ENCODE results near the gene TAMM41.
A peak's percentile ranks its signal among the peaks of the same experiment; 100 is the strongest.

Gene TAMM41

GRCh38 chr3:11829416-11829815 lies 17.3 kb downstream of the TAMM41 start:
- no peaks in the 10 kb centered on the region for H3K27me3 Mint-ChIP-seq (ENCODE audit: low read depth)
- H3K4me3 Mint-ChIP-seq: no peak overlapping the region
- H3K27ac Mint-ChIP-seq: no peak overlapping the region
- peaks cover 34% of the 10 kb centered on the region for H3K36me3 Mint-ChIP-seq (ENCODE audit: low read depth)
- H3K4me1 Mint-ChIP-seq (ENCODE audit: low read depth): peaks cover 7% of the 10 kb centered on the region
- H3K9me3 Mint-ChIP-seq: no peaks in the 10 kb centered on the region

- Mint-ChIP-seq H3K9me3 (no peaks in the 10 kb centered on the region), H3K27me3 (ENCODE audit: low read depth) (no peaks in the 10 kb centered on the region), H3K36me3 (ENCODE audit: low read depth) (peaks cover 37% of the 10 kb centered on the region), H3K4me3 (no peak overlapping the region), H3K4me1 (ENCODE audit: low read depth) (peaks cover 7% of the 10 kb centered on the region), H3K27ac (no peak overlapping the region)
These were observed 19.9 kb downstream of the TAMM41 start for GRCh38 chr3:11826628-11827265.

- H3K27me3 Mint-ChIP-seq (ENCODE audit: low read depth): no peaks in the 10 kb centered on the region
- H3K9me3 Mint-ChIP-seq: no peaks in the 10 kb centered on the region
- no peak overlapping the region for H3K27ac Mint-ChIP-seq
- peaks cover 38% of the 10 kb centered on the region for H3K36me3 Mint-ChIP-seq (ENCODE audit: low read depth)
- no peak overlapping the region for H3K4me3 Mint-ChIP-seq
- peaks cover 13% of the 10 kb centered on the region for H3K4me1 Mint-ChIP-seq (ENCODE audit: low read depth)
These were observed 21.4 kb downstream of the TAMM41 start for GRCh38 chr3:11825301-11825700.

- peak overlapping the region; percentile 38 for H3K4me3 Mint-ChIP-seq
- peaks cover 34% of the 10 kb centered on the region for H3K36me3 Mint-ChIP-seq (ENCODE audit: low read depth)
- H3K27me3 Mint-ChIP-seq (ENCODE audit: low read depth): no peaks in the 10 kb centered on the region
- H3K9me3 Mint-ChIP-seq: no peaks in the 10 kb centered on the region
- peak overlapping the region; percentile 73 for H3K27ac Mint-ChIP-seq
- H3K4me1 Mint-ChIP-seq (ENCODE audit: low read depth): peaks cover 7% of the 10 kb centered on the region
These were observed 26.1 kb downstream of the TAMM41 start for GRCh38 chr3:11820531-11821041.

- no peaks in the 10 kb centered on the region for H3K9me3 Mint-ChIP-seq
- H3K27ac Mint-ChIP-seq: no peak overlapping the region
- peaks cover 7% of the 10 kb centered on the region for H3K4me1 Mint-ChIP-seq (ENCODE audit: low read depth)
- peaks cover 37% of the 10 kb centered on the region for H3K36me3 Mint-ChIP-seq (ENCODE audit: low read depth)
- no peaks in the 10 kb centered on the region for H3K27me3 Mint-ChIP-seq (ENCODE audit: low read depth)
- no peak overlapping the region for H3K4me3 Mint-ChIP-seq
These were observed 27.5 kb downstream of the TAMM41 start for GRCh38 chr3:11819146-11819689.

- Mint-ChIP-seq H3K4me1 (ENCODE audit: low read depth) (peaks cover 7% of the 10 kb centered on the region), H3K9me3 (no peaks in the 10 kb centered on the region), H3K4me3 (no peak overlapping the region), H3K27me3 (ENCODE audit: low read depth) (no peaks in the 10 kb centered on the region), H3K36me3 (ENCODE audit: low read depth) (peaks cover 40% of the 10 kb centered on the region), H3K27ac (no peak overlapping the region)
These were observed 28.7 kb downstream of the TAMM41 start for GRCh38 chr3:11818033-11818432.

GRCh38 chr3:11815111-11815510 lies 31.6 kb downstream of the TAMM41 start:
- H3K4me1 Mint-ChIP-seq (ENCODE audit: low read depth): peaks cover 4% of the 10 kb centered on the region
- H3K27ac Mint-ChIP-seq: no peak overlapping the region
- H3K36me3 Mint-ChIP-seq (ENCODE audit: low read depth): peaks cover 32% of the 10 kb centered on the region

GRCh38 chr3:11814663-11815062 lies 32.0 kb downstream of the TAMM41 start:
- no peaks in the 10 kb centered on the region for H3K9me3 Mint-ChIP-seq
- peaks cover 32% of the 10 kb centered on the region for H3K36me3 Mint-ChIP-seq (ENCODE audit: low read depth)

More at GRCh38 chr3:11815111-11815510, 31.6 kb downstream of the TAMM41 start:
- Mint-ChIP-seq H3K27me3 (ENCODE audit: low read depth) (no peaks in the 10 kb centered on the region), H3K9me3 (no peaks in the 10 kb centered on the region), H3K4me3 (no peak overlapping the region)

GRCh38 chr3:11810276-11810675 lies 36.4 kb downstream of the TAMM41 start:
- Mint-ChIP-seq H3K27me3 (ENCODE audit: low read depth) (no peaks in the 10 kb centered on the region), H3K27ac (no peak overlapping the region), H3K4me1 (ENCODE audit: low read depth) (peaks cover 6% of the 10 kb centered on the region), H3K9me3 (no peaks in the 10 kb centered on the region), H3K4me3 (no peak overlapping the region), H3K36me3 (ENCODE audit: low read depth) (peaks cover 31% of the 10 kb centered on the region)

More at GRCh38 chr3:11814663-11815062, 32.0 kb downstream of the TAMM41 start:
- H3K4me1 Mint-ChIP-seq (ENCODE audit: low read depth): peaks cover 4% of the 10 kb centered on the region
- no peak overlapping the region for H3K4me3 Mint-ChIP-seq
- H3K27me3 Mint-ChIP-seq (ENCODE audit: low read depth): no peaks in the 10 kb centered on the region
- no peak overlapping the region for H3K27ac Mint-ChIP-seq

GRCh38 chr3:11808231-11808630 lies 38.5 kb downstream of the TAMM41 start:
- Mint-ChIP-seq H3K4me1 (ENCODE audit: low read depth) (peaks cover 6% of the 10 kb centered on the region), H3K4me3 (no peak overlapping the region), H3K9me3 (no peaks in the 10 kb centered on the region), H3K27me3 (ENCODE audit: low read depth) (no peaks in the 10 kb centered on the region), H3K36me3 (ENCODE audit: low read depth) (peaks cover 28% of the 10 kb centered on the region), H3K27ac (no peak overlapping the region)

GRCh38 chr3:11807686-11808085 lies 39.0 kb downstream of the TAMM41 start:
- H3K4me3 Mint-ChIP-seq: no peak overlapping the region
- H3K4me1 Mint-ChIP-seq (ENCODE audit: low read depth): peaks cover 6% of the 10 kb centered on the region
- H3K36me3 Mint-ChIP-seq (ENCODE audit: low read depth): peaks cover 29% of the 10 kb centered on the region
- no peaks in the 10 kb centered on the region for H3K9me3 Mint-ChIP-seq
- H3K27me3 Mint-ChIP-seq (ENCODE audit: low read depth): no peaks in the 10 kb centered on the region
- no peak overlapping the region for H3K27ac Mint-ChIP-seq

GRCh38 chr3:11805716-11806115 lies 41.0 kb downstream of the TAMM41 start:
- Mint-ChIP-seq H3K27ac (no peak overlapping the region), H3K27me3 (ENCODE audit: low read depth) (no peaks in the 10 kb centered on the region), H3K9me3 (no peaks in the 10 kb centered on the region), H3K4me1 (ENCODE audit: low read depth) (peaks cover 1% of the 10 kb centered on the region), H3K36me3 (ENCODE audit: low read depth) (peaks cover 37% of the 10 kb centered on the region), H3K4me3 (no peak overlapping the region)

GRCh38 chr3:11803977-11804892 lies 42.5 kb downstream of the TAMM41 start:
- peaks cover 15% of the 10 kb centered on the region for H3K9me3 Mint-ChIP-seq
- peaks cover 47% of the 10 kb centered on the region for H3K36me3 Mint-ChIP-seq (ENCODE audit: low read depth)

GRCh38 chr3:11799791-11800190 lies 46.9 kb downstream of the TAMM41 start:
- peaks cover 27% of the 10 kb centered on the region for H3K9me3 Mint-ChIP-seq
- peak overlapping the region; percentile 65 for H3K27ac Mint-ChIP-seq
- peaks cover 6% of the 10 kb centered on the region for H3K4me1 Mint-ChIP-seq (ENCODE audit: low read depth)
- H3K4me3 Mint-ChIP-seq: peak overlapping the region; percentile 0
- H3K27me3 Mint-ChIP-seq (ENCODE audit: low read depth): no peaks in the 10 kb centered on the region
- peaks cover 63% of the 10 kb centered on the region for H3K36me3 Mint-ChIP-seq (ENCODE audit: low read depth)

More at GRCh38 chr3:11803977-11804892, 42.5 kb downstream of the TAMM41 start:
- no peaks in the 10 kb centered on the region for H3K27me3 Mint-ChIP-seq (ENCODE audit: low read depth)
- H3K4me1 Mint-ChIP-seq (ENCODE audit: low read depth): peaks cover 8% of the 10 kb centered on the region
- no peak overlapping the region for H3K4me3 Mint-ChIP-seq
- no peak overlapping the region for H3K27ac Mint-ChIP-seq

Measured in T-helper 1 cell treated with Interleukin-12 subunit alpha and Interleukin-12 subunit beta and Interleukin-4 antibody, amounts not matched to agents 30 μg/mL and 1 μg/mL, for 36 hours (primary cell).